H1 (cell line): ENCODE measurements around the gene ORMDL3. TPM values are rescaled to one million over a fixed set of nuclear protein-coding genes. Genes with fewer than 3 reads are reported as not detected.

Source experiments
- CEBPB ChIP-seq: IDR thresholded peaks from 2 replicates; pipeline ENCODE4 v1.6.1; 2012; ENCODE audit warnings: low read depth, low read length
- NANOG ChIP-seq: IDR thresholded peaks from 2 replicates; pipeline ENCODE4 v1.6.1; 2011; ENCODE audit warnings: low read length, low read depth, mild to moderate bottlenecking, inconsistent platforms; ENCODE audit not compliant: insufficient read depth, poor library complexity, severe bottlenecking
- polyA plus RNA-seq, 7 experiments: library from polyadenylated mRNA; depleted of rRNA in 3 of 7; stranded (reverse) in 5 of 7; unstranded in 2 of 7; fragments of >200 nt in 5 of 7; fragments of 200-250 nt in 2 of 7; gene quantifications; 1 replicate in 5 of 7; 2 replicates in 1 of 7; 4 replicates in 1 of 7; pipeline versions ENCODE4 v1.2.1 to v1.2.3, GENCODE V29; 2011 to 2013; ENCODE audit warnings: missing spikeins in 2 of 7, mixed read lengths in 2 of 7
- total RNA-seq: library from RNA; stranded (reverse); fragmentation: NEBNext Ultra II Directional; extraction: Animal tissue kit (Norgen Biotek cat#: 25700); gene quantifications from 2 replicates; pipeline ENCODE4 v1.2.1, GENCODE V29; 2021
- TF ChIP-seq, protein P1 (sequence below): IDR thresholded peaks from 2 replicates; pipeline ENCODE4 v1.6.1; 2012; ENCODE audit warnings: inconsistent platforms

Gene ORMDL3
- total and polyA plus RNA-seq, 2 of the 8 experiments (the other 6 are each of a cell fraction or from before 2014, with no cell fraction given): 50.4 to 108 TPM

DNA sequence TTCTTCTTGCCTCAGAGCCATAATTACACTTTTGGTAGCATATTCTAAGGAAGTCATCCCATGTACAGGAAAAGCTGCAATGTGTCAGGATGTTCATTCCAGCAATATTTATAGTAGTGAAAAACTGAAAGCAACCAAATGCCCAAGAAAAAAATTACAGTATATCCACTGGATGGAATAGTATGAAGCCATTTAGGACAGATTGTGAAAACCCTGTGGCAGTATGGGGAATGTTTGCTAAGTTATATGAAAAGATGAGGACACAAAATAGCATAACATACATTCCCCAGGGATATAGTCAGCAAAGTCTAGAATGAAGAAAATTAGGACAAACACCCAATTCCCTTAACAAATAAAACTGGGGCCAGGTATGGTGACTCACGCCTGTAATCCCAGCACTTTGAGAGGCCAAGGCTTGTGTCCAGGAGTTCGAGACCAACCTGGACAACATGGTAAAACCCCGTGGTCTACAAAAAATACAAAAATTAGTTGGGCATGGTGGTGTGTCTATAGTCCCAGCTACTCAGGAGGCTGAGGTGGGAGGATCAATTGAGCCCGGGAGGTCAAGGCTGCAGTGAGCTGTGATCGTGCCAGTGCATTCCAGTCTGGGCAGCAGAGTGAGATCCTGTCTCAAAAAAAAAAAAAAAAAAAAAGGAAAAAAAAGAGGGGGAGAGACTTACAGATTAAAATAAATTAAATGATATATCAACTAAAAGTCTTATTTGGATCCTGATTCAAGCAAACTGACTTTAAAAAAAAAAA lies 2.4 kb upstream of the ORMDL3 start (continued):
- TF ChIP-seq, protein P1, sequence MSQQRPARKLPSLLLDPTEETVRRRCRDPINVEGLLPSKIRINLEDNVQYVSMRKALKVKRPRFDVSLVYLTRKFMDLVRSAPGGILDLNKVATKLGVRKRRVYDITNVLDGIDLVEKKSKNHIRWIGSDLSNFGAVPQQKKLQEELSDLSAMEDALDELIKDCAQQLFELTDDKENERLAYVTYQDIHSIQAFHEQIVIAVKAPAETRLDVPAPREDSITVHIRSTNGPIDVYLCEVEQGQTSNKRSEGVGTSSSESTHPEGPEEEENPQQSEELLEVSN: no peak
- TF ChIP-seq NANOG (no peak), CEBPB (no peak)
